Muscle of arm (tissue), 14 donors: ENCODE data around the gene SEPTIN11. TPM values are rescaled to one million over a fixed set of nuclear protein-coding genes. Genes with fewer than 3 reads are reported as not detected.

Experiments
- DNase-seq: peaks from one replicate; pipeline ENCODE4 v3.0.0-alpha.2; 2013
- long read RNA-seq, 11 donors: transcript quantifications; one replicate each; lab custom pipeline, GENCODE V29; 2026
- polyA plus RNA-seq, 12 donors: library from polyadenylated mRNA; unstranded; fragments of 120-200 nt; gene quantifications; one replicate each; pipeline ENCODE4 v1.2.1, GENCODE V29; 2013; ENCODE audit not compliant: insufficient read length in 12 of 12

Gene SEPTIN11
- 100 to 1,000 TPM in 11 of 12 donors, not detected in 1; 271 to 425 (median 299) TPM for polyA plus RNA-seq
- long read RNA-seq, donor 1, transcript SEPT11-203 (9 exons, 2,615 nt): major isoform, 6 of 275 reads
- long read RNA-seq, donor 1, partial matches to known transcripts: 262 of 275 reads
- long read RNA-seq, donor 1, other reads (novel, unspliced or antisense): 7 of 275 reads
- long read RNA-seq, donor 2, full-length matches to known transcripts: 51 of 405 reads
- long read RNA-seq, donor 2, partial matches to known transcripts: 146 of 405 reads
- long read RNA-seq, donor 2, other reads (novel, unspliced or antisense): 208 of 405 reads
- long read RNA-seq, donor 3, full-length matches to known transcripts: 15 of 25 reads
- long read RNA-seq, donor 3, partial matches to known transcripts: 10 of 25 reads
- long read RNA-seq, donor 3, other reads (novel, unspliced or antisense): 0 of 25 reads
- long read RNA-seq, donor 4, transcript SEPT11-203 (9 exons, 2,615 nt): major isoform, 13 of 29 reads
- long read RNA-seq, donor 4, partial matches to known transcripts: 15 of 29 reads
- long read RNA-seq, donor 4, other reads (novel, unspliced or antisense): 0 of 29 reads
- long read RNA-seq, donor 5, full-length matches to known transcripts: 47 of 90 reads
- long read RNA-seq, donor 5, partial matches to known transcripts: 27 of 90 reads
- long read RNA-seq, donor 5, other reads (novel, unspliced or antisense): 16 of 90 reads
- long read RNA-seq, donor 6, full-length matches to known transcripts: 27 of 108 reads
- long read RNA-seq, donor 6, partial matches to known transcripts: 81 of 108 reads
- long read RNA-seq, donor 6, other reads (novel, unspliced or antisense): 0 of 108 reads
- long read RNA-seq, donor 7, full-length matches to known transcripts: 26 of 112 reads
- long read RNA-seq, donor 7, partial matches to known transcripts: 86 of 112 reads
- long read RNA-seq, donor 7, other reads (novel, unspliced or antisense): 0 of 112 reads
- long read RNA-seq, donor 8, full-length matches to known transcripts: 42 of 74 reads
- long read RNA-seq, donor 8, partial matches to known transcripts: 32 of 74 reads
- long read RNA-seq, donor 8, other reads (novel, unspliced or antisense): 0 of 74 reads
- long read RNA-seq, donor 9, full-length matches to known transcripts: 20 of 71 reads
- long read RNA-seq, donor 9, partial matches to known transcripts: 51 of 71 reads
- long read RNA-seq, donor 9, other reads (novel, unspliced or antisense): 0 of 71 reads
- long read RNA-seq, donor 10, full-length matches to known transcripts: 30 of 297 reads
- long read RNA-seq, donor 10, partial matches to known transcripts: 77 of 297 reads
- long read RNA-seq, donor 10, other reads (novel, unspliced or antisense): 190 of 297 reads
- long read RNA-seq, donor 11, full-length matches to known transcripts: 44 of 86 reads
- long read RNA-seq, donor 11, partial matches to known transcripts: 42 of 86 reads
- long read RNA-seq, donor 11, other reads (novel, unspliced or antisense): 0 of 86 reads

DNA sequence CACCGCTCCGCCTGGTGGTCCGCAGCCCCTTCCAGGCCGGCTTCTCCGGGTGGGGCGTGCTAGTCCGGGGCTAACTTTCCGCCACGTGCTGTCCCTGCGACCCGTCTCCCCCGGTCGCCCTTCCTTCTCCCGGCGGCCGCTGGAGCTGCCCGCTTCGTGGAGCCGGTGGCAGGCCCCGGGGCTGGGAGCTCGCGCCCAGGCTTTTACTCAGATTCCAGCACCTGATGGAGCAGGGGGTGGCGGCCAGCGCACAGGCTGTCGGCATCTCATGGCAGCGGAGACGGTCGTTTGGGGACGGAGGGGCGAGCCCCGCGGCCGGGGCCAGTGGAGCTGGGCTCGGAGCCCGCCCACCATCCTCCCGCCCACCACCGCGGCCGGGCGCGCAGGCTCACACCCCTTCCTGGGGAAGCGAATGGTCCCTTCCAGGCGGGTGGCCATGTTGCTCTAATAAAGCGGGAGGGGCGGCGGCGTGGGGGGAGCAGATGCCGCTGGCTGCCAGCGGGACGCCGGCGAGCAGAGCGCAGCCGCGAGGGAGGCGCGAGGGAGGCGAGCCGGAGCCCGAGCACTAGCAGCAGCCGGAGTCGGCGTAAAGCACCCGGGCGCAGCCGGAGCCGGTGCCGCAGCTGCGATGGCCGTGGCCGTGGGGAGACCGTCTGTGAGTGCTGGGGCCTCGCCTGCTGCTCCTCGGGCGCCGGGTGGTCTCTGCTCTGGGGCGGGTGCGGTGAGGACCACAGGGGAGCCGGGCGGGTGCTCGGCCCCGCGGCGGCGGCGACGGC lies at the start of gene SEPTIN11:
TSS of gene SEPTIN11 (plus strand) at position 477 of the 776 bp plus-strand sequence. CDS start at position 629, 152 bp downstream.
- peak; percentile 96 for DNase-seq

DNA sequence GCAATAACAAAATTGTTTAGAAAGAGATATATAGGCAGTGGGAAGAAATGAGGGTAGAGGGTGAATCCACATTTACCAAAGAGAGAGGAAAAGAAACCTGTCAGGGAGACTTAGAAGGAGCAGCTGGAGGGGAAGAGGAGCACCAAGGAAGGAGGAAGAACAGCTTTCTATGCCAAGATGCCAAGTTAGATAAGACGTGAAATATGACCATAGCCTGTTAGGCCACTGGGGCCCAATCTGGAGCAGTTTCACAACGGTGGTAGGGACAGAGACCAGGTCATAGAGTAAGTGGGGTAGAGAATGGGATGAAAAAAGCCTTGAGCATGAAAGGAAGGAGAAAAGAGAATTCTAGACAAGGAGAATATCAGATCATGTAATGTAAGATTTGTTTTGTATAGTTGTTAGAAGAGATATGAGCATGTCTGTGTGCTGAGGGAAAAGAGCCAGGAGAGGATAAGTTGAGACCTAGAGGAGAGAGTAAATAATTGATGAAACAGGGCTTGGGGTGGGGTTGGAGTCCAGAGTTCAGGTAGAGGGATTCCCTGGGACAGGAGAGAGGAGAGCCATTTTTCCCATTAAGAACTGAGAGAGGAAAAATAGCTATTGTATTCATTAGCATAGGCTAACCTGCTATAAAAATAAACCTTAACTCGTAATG lies 47.2 kb upstream of the SEPTIN11 start:
- no peak for DNase-seq

DNA sequence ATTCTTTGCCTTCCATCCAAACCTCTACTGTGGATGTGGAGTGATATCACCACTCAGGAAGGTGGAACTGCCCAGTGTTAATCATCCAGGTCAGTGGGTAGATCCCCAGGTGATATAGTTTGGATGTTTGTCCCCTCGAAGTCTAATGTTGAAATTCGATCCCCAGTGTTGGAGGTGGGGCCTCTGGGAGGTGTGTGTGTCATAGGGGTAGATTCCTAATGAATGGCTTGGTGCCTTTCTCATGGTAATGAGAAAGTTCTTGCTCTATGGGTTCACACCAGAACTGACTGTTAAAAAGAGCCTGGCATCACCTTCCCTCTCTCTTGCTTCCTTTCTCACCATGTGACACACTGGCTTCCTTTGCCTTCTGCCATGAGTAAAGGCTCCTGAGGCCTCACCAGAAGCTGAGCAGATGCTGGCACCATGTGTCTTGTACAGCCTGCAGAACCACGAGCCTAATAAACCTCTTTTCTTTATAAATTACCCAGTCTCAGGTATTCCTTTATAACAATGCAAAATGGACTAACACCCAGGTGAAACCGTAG lies 44.8 kb upstream of the SEPTIN11 start:
- no peak for DNase-seq

DNA sequence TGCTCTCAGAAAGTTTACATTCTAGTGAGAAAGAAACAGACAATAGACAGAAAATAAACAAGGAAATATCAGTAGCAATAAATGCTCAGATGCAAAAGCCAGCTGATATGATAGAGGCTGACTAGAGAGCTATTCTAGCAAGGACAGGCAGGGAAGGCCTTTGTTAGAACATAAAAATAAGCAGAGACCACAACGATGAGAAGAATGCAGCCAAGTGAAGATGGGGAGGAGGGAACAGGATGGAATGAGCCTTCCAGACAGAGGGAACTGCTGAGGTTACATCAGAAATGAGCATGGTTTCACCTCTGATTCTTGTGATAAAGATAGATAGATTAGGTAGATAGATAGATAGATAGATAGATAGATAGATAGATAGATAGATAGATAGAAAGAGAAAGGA lies 44.0 kb upstream of the SEPTIN11 start:
- DNase-seq: no peak

DNA sequence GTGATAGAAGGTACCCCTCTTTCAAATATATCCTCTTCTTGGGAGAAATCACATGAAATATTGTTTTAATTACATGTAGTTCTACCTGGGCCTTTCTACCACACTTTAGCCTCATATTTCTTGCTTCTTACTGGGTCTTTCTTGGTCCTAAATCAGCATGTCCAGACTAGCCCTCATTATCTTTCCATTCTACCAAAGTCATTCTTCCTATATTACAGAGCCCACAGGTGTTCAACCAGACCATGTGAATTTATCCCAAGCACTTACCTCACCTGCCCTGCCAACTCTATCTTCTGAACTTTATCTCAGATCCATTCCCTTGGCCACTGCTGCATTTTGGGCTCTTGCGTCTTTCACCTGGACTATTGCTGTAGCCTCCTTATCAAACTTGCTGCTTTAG lies 39.8 kb upstream of the SEPTIN11 start:
- DNase-seq: no peak

DNA sequence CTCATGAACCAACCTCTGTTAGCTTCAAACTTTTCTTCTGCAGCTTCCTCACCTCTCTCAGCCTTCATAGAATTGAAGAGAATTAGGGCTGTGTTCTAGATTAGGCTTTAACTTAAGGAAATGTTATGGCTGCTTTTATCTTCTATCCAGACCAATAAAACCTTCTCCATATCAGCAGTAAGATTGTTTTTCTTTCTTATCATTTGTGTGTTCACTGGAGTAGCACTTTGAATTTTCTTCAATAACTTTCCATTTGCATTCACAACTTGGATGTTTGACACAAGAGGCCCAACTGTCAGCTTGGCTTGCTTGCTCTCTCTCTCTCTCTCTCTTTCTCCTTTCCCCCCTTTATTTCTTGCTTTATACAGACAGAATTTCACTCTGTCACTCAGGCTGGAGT lies 28.8 kb upstream of the SEPTIN11 start:
- DNase-seq: no peak

DNA sequence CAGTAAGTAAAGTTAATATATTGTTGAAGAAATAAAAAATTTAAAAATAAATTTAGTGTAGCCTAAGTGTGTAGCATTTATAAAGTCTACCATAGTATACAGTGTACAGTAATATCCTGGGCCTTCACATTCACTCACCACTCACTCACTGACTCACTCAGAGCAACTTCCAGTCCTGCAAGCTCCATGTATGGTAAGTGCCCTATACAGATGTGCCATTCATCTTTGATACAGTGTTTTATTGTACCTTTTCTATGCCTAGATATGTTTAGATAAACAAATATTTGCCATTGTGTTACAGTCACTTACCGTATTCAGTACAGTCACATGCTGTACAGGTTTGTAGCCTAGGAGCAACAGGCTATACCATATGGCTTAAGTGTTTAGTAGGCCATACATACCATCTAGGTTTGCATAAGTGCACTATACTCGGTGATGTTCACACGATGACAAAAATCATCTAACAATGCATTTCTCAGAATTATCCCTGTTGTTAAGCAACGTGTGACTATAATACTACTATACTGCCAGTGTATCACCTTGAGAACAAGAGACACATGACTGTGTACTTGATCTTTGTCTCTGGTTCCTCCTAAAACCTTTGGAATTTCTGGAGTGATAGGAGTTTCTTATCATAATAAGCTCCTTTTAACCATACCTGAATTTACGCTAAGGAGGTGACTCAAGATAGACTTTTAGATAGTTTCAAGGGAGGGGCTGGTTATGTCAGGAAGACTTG lies 25.8 kb upstream of the SEPTIN11 start:
- DNase-seq: no peak

DNA sequence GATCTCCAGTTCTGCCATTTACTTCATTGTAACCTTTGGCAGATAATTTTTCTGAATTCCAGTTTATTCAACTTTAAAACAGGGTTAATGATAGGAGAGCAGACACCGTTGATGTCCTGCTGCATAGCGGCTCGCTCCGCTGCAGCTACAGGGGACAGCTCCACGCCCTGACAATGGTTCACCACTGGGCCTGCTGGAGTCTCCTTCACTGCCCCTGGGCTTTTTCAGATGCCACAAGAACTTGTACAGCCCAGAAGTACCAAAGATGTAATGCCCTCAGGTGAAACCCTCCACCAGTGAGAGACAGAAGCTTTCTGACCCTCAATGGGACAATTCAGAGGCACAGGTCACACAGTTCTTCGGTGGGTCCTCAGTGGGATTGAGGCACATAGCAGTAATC lies 22.7 kb upstream of the SEPTIN11 start:
- DNase-seq: no peak

DNA sequence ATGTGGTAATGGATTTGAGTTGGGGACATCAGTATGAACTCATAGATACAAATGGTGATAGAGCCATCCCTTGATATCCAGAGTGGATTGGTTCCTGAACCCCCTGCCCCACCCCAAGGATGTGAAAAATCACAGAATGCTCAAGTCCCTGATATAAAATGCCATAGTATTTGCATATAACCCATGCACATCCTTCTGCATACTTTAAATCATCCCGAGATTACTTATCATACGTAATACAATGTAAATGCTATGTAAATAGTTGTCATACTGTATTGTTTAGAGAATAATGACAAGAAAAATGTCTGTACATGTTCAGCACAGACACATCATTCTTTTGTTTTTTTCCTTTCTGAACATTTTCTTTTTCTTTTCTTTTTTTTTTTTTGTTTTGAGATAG lies 18.9 kb upstream of the SEPTIN11 start:
- no peak for DNase-seq

DNA sequence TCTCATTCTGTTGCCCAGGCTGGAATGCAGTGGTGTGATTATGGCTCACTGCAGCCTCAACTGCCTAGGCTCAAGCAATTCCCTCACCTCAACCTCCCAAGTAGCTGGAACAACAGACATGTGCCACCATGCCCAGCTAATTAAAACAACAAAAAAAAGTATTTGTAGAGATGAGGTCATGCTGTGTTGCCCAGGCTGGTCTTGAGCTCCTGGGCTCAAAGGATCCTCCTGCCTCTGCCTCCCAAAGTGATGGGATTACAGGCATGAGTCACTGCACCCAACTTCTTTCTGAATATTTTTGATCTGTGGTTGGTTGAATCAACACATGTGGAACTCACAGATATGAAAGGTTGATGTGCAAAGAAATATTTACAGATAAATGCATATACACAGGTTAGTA lies 18.5 kb upstream of the SEPTIN11 start:
- no peak for DNase-seq

DNA sequence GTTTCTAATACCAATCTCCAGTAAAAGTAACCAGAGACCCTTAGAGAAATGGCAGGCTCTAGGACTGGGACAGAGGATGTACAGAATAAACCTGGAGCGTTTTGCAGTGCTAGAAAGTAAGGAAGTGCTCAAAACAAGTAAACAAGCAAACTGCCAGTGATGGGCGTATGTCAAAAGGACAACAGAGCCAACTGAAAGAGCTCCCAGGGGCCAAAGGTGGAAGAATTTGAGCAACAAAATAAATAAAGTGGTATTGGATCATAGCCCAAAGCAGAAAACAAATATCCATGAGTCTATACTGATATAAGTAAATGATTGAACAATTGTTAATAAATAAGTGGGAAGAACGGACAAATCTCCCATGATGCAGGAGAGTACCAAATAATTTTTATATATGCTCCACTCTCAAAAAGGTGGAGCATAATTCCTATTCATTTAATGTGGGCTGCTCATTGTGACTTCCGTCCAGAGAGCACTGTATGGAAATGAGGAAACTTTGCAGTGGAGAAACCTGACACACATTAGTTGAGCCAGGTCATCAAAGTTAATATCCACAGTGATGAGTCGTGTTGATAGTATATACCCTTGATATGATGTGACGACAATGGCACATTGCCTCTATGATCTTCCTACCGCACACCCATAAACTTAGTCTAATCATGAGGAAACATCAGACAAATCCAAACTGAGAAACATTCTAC lies 17.8 kb upstream of the SEPTIN11 start:
- no peak for DNase-seq

DNA sequence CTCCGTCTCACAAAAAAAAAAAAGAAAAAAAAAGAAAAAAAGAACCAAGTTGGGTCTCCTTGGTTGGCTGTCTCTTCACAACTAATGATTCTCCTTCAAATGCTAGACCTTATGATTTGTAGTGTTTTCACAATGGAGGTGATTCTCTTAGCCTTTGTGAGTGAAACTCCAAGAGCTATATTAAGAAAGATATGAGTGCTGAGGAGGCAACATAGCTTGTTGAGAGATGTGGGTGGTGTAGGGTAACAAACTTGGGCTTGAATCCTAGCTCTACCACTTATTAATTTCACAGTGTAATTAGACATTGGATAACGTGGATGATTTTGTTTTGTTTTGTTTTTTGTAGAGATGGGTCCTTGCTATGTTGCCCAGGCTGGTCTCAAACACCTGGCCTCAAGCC lies 10.4 kb upstream of the SEPTIN11 start:
- DNase-seq: no peak

DNA sequence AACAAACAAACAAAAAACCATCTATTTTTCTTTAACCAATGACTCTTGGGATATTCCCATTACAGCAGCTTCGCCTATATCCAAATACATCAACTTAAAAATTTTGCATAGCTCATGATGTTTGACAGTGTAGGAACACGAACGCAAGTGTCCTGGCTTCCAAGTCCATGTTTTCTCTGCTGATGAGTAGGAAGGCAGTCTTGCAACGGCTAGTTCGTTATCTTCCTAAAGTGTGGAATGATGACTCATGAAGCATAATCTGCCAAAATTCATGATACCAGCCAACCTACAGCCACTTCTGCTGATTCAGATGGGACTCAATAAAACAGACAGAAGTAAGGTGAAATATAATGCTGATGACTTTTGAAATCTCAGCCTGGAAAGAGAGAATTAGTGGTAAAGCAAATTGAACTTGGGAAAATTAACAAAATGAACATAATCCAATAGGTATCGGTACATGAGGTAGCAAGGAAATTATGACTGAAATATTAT lies 6.4 kb upstream of the SEPTIN11 start:
- no peak for DNase-seq

DNA sequence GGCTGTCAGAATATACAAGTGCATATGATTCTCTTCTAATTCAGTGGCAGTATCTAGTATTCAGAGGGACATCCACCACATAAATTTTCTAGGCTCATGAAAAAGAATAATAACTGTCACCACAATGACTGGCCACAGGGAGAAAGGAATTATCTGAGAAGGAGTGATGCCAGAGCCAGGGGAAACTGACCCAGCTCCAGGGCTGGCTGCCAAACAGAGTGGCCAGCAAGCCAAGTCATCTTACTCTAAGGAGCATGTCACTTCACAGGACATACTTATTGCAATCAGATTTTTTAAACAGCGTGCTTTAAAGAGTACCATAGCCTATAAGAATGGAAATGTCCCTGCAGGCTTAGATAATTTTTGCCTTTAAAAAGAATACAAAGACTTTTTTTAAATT lies 5.8 kb upstream of the SEPTIN11 start:
- no peak for DNase-seq

DNA sequence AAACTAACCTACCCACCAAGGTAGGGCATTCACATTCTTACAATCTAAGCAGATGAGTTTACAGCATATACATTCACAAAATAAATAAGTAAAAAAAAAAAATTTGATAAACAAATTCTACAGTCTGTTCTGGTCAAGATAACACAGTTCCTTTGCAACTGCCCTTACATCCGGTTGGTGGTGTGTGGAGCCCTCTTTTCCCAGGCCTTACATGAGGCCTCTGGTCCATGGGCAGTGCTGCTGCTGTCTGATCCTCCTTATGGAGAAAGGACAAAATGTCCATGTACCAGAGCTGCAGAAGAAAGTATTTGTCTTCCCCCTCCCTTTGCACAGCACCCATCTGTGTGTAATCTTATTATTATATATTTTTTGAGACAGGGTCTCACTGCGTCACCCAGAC lies 2.2 kb upstream of the SEPTIN11 start:
- DNase-seq: no peak

DNA sequence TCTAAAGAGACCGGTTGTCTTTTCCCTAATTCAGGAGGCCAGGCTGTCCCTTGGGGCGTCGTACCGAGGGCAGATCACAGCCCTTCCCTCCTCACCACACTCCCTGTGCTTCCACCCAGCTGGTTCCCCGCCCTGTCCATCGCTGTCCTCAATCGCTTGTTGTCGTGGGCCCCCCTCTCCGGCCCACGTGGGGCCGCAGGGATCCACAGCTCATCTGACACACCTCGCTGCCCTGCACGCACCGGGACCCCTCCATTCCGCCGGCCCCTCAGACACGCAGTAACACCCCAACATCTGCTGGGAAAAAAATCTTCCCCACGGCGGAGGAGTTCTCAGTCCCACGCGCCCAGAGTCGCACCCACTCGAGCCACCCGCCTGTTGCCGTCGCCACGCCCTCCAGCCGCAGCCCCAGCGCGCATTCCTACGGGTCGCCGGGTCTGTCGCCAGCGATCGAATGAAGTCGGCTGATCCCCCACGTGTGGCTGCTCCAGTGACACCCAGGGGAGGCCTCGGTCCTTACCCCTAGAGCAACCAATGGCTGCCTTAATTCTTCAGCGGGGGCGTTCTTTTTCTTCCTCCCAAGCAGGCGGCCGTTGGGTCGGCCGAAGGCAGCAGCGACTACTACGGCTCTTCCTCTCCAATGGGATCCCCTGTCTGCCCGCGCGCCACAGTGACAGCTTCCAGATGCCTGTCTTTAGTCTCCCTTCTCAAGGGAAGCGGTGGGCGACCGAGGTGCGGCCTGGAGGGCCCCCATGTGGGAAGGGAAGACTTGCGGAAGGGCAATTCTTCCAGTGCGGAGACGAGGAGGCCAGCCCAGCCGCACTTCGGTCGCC lies 893 bp upstream of the SEPTIN11 start:
- DNase-seq: peak; percentile 76
